Measurements from ENCODE around the gene NAALADL2.

GRCh38 chr3:175179055-175179454 is 319.9 kb downstream of the NAALADL2 start:
- no peak for TF ChIP-seq CTCF (IDR thresholded peaks at IDR 0.05)
- TF ChIP-seq ZFX (IDR thresholded peaks at IDR 0.05; ENCODE audit: borderline replicate concordance): no peak
